A549 (cell line): ENCODE results near the gene GNE. TPM values are rescaled to one million over a fixed set of nuclear protein-coding genes. Genes with fewer than 3 reads are reported as not detected.

ENCODE experiments used
- ATAC-seq, 2 experiments: fragments of 200-7000 bp in 1 of 2; fragments of >200 bp in 1 of 2; cut with Nextera tagmentation in 1 of 2; cut with Tn5 transposase in 1 of 2; 3 replicates each; pipeline versions ENCODE4 v1.8.0 to v1.9.1; 2018 to 2020; ENCODE audit warnings: mild to moderate bottlenecking in 1 of 2, moderate library complexity in 1 of 2
- CTCF ChIA-PET: fragments of 300-600 bp; sonication (Branson Sonifier 250); formaldehyde crosslinking; extraction: SDS; loops from one replicate; lab custom pipeline; 2021; ENCODE audit warnings: antibody characterized with exemption, inconsistent platforms; lab: Yijun Ruan, JAX
- POLR2A ChIA-PET: fragments of 350-600 bp; formaldehyde crosslinking; extraction: SDS; loops from one replicate; lab custom pipeline; 2021; ENCODE audit warnings: antibody characterized with exemption, inconsistent platforms; lab: Yijun Ruan, JAX
- DNase-seq, 2 experiments: peaks; one replicate each; pipeline versions ENCODE4 v3.0.0 to v3.0.0-alpha.2; 2011 to 2016; ENCODE audit warnings: low read depth in 1 of 2, low spot score in 1 of 2
- FAIRE-seq: peaks from 2 replicates; lab custom pipeline; 2011; peaks lifted over from hg19 to GRCh38; lab: Jason Lieb, UNC
- H3K27ac ChIP-seq, 2 experiments: fragments of >200 bp; sonication (Bioruptor Twin); formaldehyde crosslinking; 3 replicates each; pipeline ENCODE4 v1.5.1; 2016 to 2017
- H3K4me1 ChIP-seq: fragments of >200 bp; sonication (Bioruptor Twin); formaldehyde crosslinking; 3 replicates; pipeline ENCODE4 v1.6.1; 2016
- H3K4me2 ChIP-seq: fragments of >200 bp; sonication (Bioruptor Twin); formaldehyde crosslinking; 3 replicates; pipeline ENCODE4 v1.6.1; 2016
- H3K4me3 ChIP-seq: fragments of >200 bp; sonication (Bioruptor Twin); formaldehyde crosslinking; 3 replicates; pipeline ENCODE4 v1.5.1; 2016
- H3K9me3 ChIP-seq: fragments of >200 bp; sonication (Bioruptor Twin); formaldehyde crosslinking; 3 replicates; pipeline ENCODE4 v1.6.1; 2016
- BHLHE40 ChIP-seq: IDR thresholded peaks from 2 replicates; pipeline ENCODE4 v1.6.1; 2012; ENCODE audit warnings: low read depth, low read length, inconsistent platforms
- CEBPB ChIP-seq, 2 experiments: fragments of >200 bp in 1 of 2; sonication (Bioruptor Twin) in 1 of 2; formaldehyde crosslinking in 1 of 2; IDR thresholded peaks; 2 replicates each; pipeline ENCODE4 v1.6.1; 2012 to 2016
- CHD2 ChIP-seq: fragments of 150-350 bp; IDR thresholded peaks from 2 replicates; pipeline ENCODE4 v1.6.1; 2014; ENCODE audit warnings: low read length; ENCODE audit not compliant: partially characterized antibody
- FOSL2 ChIP-seq, 2 experiments: fragments of 450-650 bp in 1 of 2; fragments of >200 bp in 1 of 2; sonication (Bioruptor Twin) in 1 of 2; formaldehyde crosslinking; IDR thresholded peaks; 2 replicates each; pipeline versions ENCODE4 v1.5.0 to v1.6.1; 2016 to 2020; ENCODE audit warnings: mild to moderate bottlenecking in 1 of 2, moderate library complexity in 1 of 2
- FOXS1 ChIP-seq: fragments of 250-450 bp; sonication (Bioruptor Pico); IDR thresholded peaks from 2 replicates; pipeline ENCODE4 v1.5.0; 2020; ENCODE audit warnings: mild to moderate bottlenecking, moderate library complexity
- HES2 ChIP-seq: fragments of >200 bp; sonication (Bioruptor Twin); formaldehyde crosslinking; IDR thresholded peaks from 2 replicates; pipeline ENCODE4 v1.6.1; 2016
- HOXA7 ChIP-seq: fragments of 250-450 bp; sonication (Bioruptor Pico); IDR thresholded peaks from 2 replicates; pipeline ENCODE4 v1.5.0; 2020; ENCODE audit warnings: mild to moderate bottlenecking, moderate library complexity
- HOXB5 ChIP-seq: fragments of 250-450 bp; sonication (Bioruptor Pico); IDR thresholded peaks from 2 replicates; pipeline ENCODE4 v1.5.0; 2020; ENCODE audit warnings: mild to moderate bottlenecking, moderate library complexity
- JUN ChIP-seq, 2 experiments: fragments of >200 bp; sonication (Bioruptor Twin); formaldehyde crosslinking; IDR thresholded peaks; 2 replicates in 1 of 2; 3 replicates in 1 of 2; pipeline ENCODE4 v1.6.1; 2016 to 2017
- KDM1A ChIP-seq: fragments of 200-600 bp; sonication (generic); IDR thresholded peaks from 2 replicates; pipeline ENCODE4 v1.6.1; 2016; ENCODE audit warnings: low read depth, mild to moderate bottlenecking
- KDM5A ChIP-seq: fragments of 200-600 bp; sonication (generic); IDR thresholded peaks from 2 replicates; pipeline ENCODE4 v1.6.1; 2016; ENCODE audit warnings: antibody characterized with exemption, mild to moderate bottlenecking
- MAFK ChIP-seq: fragments of 450-650 bp; IDR thresholded peaks from 2 replicates; pipeline ENCODE4 v1.6.1; 2014; ENCODE audit not compliant: partially characterized antibody
- MAZ ChIP-seq: fragments of 150-350 bp; IDR thresholded peaks from 2 replicates; pipeline ENCODE4 v1.6.1; 2014; ENCODE audit warnings: antibody characterized with exemption, low read depth, low read length, borderline replicate concordance
- NFE2L2 ChIP-seq: fragments of 150-350 bp; conservative IDR thresholded peaks from 2 replicates; pipeline ENCODE4 v1.6.1; 2014; ENCODE audit warnings: low read length
- NPAS2 ChIP-seq: fragments of 250-450 bp; sonication (Bioruptor Pico); IDR thresholded peaks from 2 replicates; pipeline ENCODE4 v1.8.0; 2022; ENCODE audit warnings: mild to moderate bottlenecking, moderate library complexity, borderline replicate concordance
- NR3C1 ChIP-seq: fragments of >200 bp; sonication (Bioruptor Twin); formaldehyde crosslinking; IDR thresholded peaks from 3 replicates; pipeline ENCODE4 v1.6.1; 2017
- POLR2AphosphoS2 ChIP-seq: conservative IDR thresholded peaks from 2 replicates; pipeline ENCODE4 v1.6.1; 2012; ENCODE audit warnings: low read length, improper control_type of control experiment, inconsistent platforms
- RAD21 ChIP-seq, 2 experiments: fragments of >200 bp in 1 of 2; sonication (Bioruptor Twin) in 1 of 2; formaldehyde crosslinking in 1 of 2; IDR thresholded peaks in 1 of 2; conservative IDR thresholded peaks in 1 of 2; 2 replicates in 1 of 2; 3 replicates in 1 of 2; pipeline ENCODE4 v1.6.1; 2012 to 2018; ENCODE audit warnings: inconsistent platforms in 1 of 2
- RARB ChIP-seq: fragments of 250-450 bp; sonication (Bioruptor Pico); IDR thresholded peaks from 2 replicates; pipeline ENCODE4 v1.8.0; 2021; ENCODE audit warnings: mild to moderate bottlenecking, moderate library complexity
- RFX5 ChIP-seq: fragments of 450-650 bp; IDR thresholded peaks from 2 replicates; pipeline ENCODE4 v1.7.1; 2014; ENCODE audit warnings: antibody characterized with exemption, mild to moderate bottlenecking, moderate library complexity
- RNF2 ChIP-seq: fragments of 200-600 bp; sonication (generic); IDR thresholded peaks from 2 replicates; pipeline ENCODE4 v1.6.1; 2016; ENCODE audit warnings: low read depth, mild to moderate bottlenecking, antibody characterized with exemption, moderate library complexity, borderline replicate concordance
- TP53 ChIP-seq: fragments of 250-450 bp; sonication (Bioruptor Pico); IDR thresholded peaks from 2 replicates; pipeline ENCODE4 v1.5.0; 2021; ENCODE audit warnings: mild to moderate bottlenecking, moderate library complexity
- USF2 ChIP-seq: fragments of 450-650 bp; IDR thresholded peaks from 2 replicates; pipeline ENCODE4 v1.6.1; 2014; ENCODE audit warnings: antibody characterized with exemption
- ZFP36 ChIP-seq: fragments of 450-650 bp; IDR thresholded peaks from 2 replicates; pipeline ENCODE4 v1.6.1; 2014; ENCODE audit warnings: borderline replicate concordance; ENCODE audit not compliant: partially characterized antibody
- ZNF302 ChIP-seq: fragments of 250-450 bp; sonication (Bioruptor Pico); IDR thresholded peaks from 2 replicates; pipeline ENCODE4 v1.9.0; 2021; ENCODE audit warnings: inconsistent platforms, mild to moderate bottlenecking, moderate library complexity
- WGBS: methylation state at CpG from one replicate; pipeline ENCODE4 v1.1.6; 2017; ENCODE audit errors: missing lambda C conversion rate; 5-methylcytosine and 5-hydroxymethylcytosine counted together
- polyA plus RNA-seq, 4 experiments: library from polyadenylated mRNA; depleted of rRNA in 3 of 4; stranded (reverse); fragments of >200 nt; fragmentation: RNase III in 1 of 4; extraction: RNeasy Plus Mini Kit Qiagen cat#74134 plus additional on column Dnase treatment in 1 of 4; gene quantifications; 2 replicates in 3 of 4; 3 replicates in 1 of 4; pipeline ENCODE4 v1.2.3, GENCODE V29; 2011 to 2017

Gene GNE
- polyA plus RNA-seq, 2 of the 4 experiments (the other 2 are of a cell fraction) = 23.0 to 32.9 TPM

DNA sequence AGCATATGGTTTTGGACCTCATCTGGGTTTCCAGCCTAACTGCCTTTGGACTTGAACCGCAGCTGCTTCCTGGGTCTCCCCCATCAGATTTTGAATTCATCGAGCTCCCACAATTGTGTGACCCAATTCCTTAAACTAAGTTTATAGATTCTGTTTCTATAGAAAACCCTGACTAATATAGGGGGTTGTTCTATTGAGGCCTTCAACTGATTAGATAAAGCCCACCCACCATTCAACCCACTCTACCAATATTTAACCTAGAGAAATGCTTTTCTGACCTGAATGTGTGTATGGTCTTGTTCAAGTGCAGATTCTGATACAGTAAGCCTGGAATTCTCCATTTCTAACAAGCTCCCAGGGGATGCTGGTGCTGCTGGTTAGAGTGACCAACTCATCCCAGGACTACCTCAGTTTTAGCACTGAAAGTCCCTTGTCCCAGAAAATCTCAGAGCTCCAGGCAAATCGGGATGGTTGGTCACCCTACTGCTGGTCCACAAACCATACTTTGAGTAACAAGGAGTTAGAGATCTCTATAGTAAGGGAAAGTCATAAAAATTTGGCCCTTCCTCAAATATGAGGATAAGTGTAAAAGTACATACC, 31.7 kb upstream of the GNE start:
- POLR2A ChIA-PET = no interaction called here
- no peak overlapping the region for H3K4me3 ChIP-seq
- CTCF ChIA-PET = interaction anchor here (0.8 to 3.2 kb wide), 4 partner anchors 13 to 42 kb away, joined by 3 to 13 read pairs (median 4); no protein-coding TSS in a partner anchor
- no peak for TF ChIP-seq HES2
- no peak for TF ChIP-seq RFX5
- no peak for TF ChIP-seq NFE2L2
- TF ChIP-seq KDM5A = no peak
- no peak for TF ChIP-seq POLR2AphosphoS2
- TF ChIP-seq USF2 = no peak
- no peaks in the 10 kb centered on the region for H3K4me1 ChIP-seq
- no peaks in the 10 kb centered on the region for H3K9me3 ChIP-seq
- no peak for ATAC-seq
- DNase-seq = no peak
- FAIRE-seq = no peak
- H3K27ac ChIP-seq = no peak overlapping the region
- no peak overlapping the region for H3K4me2 ChIP-seq
- WGBS = 65% methylated on average over 3 of the region's 3 CpGs

DNA sequence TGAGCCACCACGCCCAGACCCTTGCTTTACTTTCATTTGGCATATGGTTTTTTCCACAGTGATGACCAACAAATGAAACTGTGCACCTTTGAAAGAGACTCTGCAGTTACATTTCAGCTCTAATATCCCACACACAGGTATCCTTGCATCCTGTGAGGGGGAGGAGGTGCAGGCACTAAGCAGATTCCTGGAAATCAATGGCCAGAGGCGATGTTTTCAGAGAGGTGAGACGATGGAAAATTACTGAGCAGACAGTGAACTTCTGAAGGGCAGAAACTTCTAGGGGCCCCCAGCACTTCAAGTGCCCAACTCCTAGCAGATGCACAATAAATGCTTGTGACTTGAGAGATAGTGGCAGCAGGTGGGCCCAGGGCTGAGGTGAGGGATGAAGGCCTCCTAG, 29.8 kb upstream of the GNE start:
- no peak overlapping the region for H3K27ac ChIP-seq
- ChIA-PET CTCF (interaction anchor here (0.6 to 1.3 kb wide), 2 partner anchors 17 to 30 kb away, joined by 3 read pairs; no protein-coding TSS in a partner anchor), POLR2A (no interaction called here)
- ATAC-seq (no peak), FAIRE-seq (no peak), DNase-seq (no peak)
- no peak overlapping the region for H3K4me2 ChIP-seq
- no peaks in the 10 kb centered on the region for H3K4me1 ChIP-seq
- no peak for TF ChIP-seq ZFP36
- TF ChIP-seq JUN (IDR thresholded peaks at IDR 0.05) = no peak
- TF ChIP-seq RARB (CRISPR knock-in tag) = no peak
- no peak for TF ChIP-seq NR3C1
- TF ChIP-seq TP53 (CRISPR knock-in tag) = no peak
- TF ChIP-seq CEBPB (IDR thresholded peaks at IDR 0.05) = no peak
- no peak for TF ChIP-seq RNF2
- no peak for TF ChIP-seq HOXB5 (CRISPR knock-in tag)
- no peak for TF ChIP-seq HOXA7 (CRISPR knock-in tag)
- no peak for TF ChIP-seq KDM1A
- no peak for TF ChIP-seq FOSL2 (IDR thresholded peaks at IDR 0.05)
- no peak for TF ChIP-seq FOSL2 (CRISPR knock-in tag; IDR thresholded peaks at IDR 0.05)
- TF ChIP-seq FOXS1 (CRISPR knock-in tag) = no peak
- no peak for TF ChIP-seq NPAS2 (CRISPR knock-in tag)
- no peak for TF ChIP-seq RAD21 (conservative IDR thresholded peaks at IDR 0.05 in 1 of 2, IDR thresholded peaks at IDR 0.05 in 1 of 2)
- TF ChIP-seq CHD2 = no peak
- TF ChIP-seq ZNF302 (CRISPR knock-in tag) = no peak
- 92% methylated on average over 3 of the region's 3 CpGs for WGBS
- no peak overlapping the region for H3K4me3 ChIP-seq
- no peaks in the 10 kb centered on the region for H3K9me3 ChIP-seq

DNA sequence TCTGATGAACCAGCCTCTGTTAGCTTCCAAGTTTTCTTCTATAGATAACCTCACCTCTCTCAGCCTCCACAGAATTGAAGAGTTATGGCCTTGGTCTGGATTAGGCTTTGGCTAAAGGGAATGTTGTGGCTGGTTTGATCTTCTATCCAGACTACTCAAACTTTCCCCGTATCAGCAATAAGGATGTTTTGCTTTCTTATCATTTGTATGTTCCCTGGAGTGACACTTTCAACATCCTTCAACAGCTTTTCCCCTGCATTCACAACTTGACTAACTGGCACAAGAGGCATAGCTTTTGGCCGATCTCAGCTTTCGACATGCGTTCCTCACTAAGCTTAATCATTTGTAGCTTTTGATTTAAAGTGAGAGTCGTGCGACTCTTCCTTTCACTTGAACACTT, 28.1 kb upstream of the GNE start:
- ChIA-PET POLR2A (no interaction called here), CTCF (interaction anchor here (1.1 kb wide), 1 partner anchor 21 kb away, joined by 8 read pairs; no protein-coding TSS in a partner anchor)
- ATAC-seq = no peak
- TF ChIP-seq RNF2 (no peak), BHLHE40 (no peak), MAZ (no peak), MAFK (peak; percentile 69), CHD2 (no peak)
- WGBS = 80% methylated on average over 6 of the region's 6 CpGs
- Histone ChIP-seq H3K4me3 (no peak overlapping the region), H3K4me2 (no peak overlapping the region), H3K27ac (no peak overlapping the region), H3K4me1 (no peaks in the 10 kb centered on the region), H3K9me3 (no peaks in the 10 kb centered on the region)
- FAIRE-seq = no peak
- no peak for DNase-seq
